Calu3 (cell line): ENCODE results near the gene C1orf232. TPM values are rescaled to one million over a fixed set of nuclear protein-coding genes. Genes with fewer than 3 reads are reported as not detected.

Experiments used
- BruUV-seq: library from RNA; stranded (reverse); fragments of 400-500 nt; replicated peaks from 2 replicates; lab custom pipeline; 2021; lab: Mats Ljungman, UMichigan
- CTCF ChIA-PET: fragments of 300-600 bp; sonication (Branson Sonifier 250); formaldehyde crosslinking; loops from one replicate; lab custom pipeline; 2022; ENCODE audit warnings: antibody characterized with exemption; lab: Charles Lee
- DNase-seq: peaks from one replicate; pipeline ENCODE4 v3.0.0; 2022
- H3K27ac Mint-ChIP-seq: one replicate; pipeline ENCODE4 v1.8.0; 2022; ENCODE audit warnings: mixed read lengths; ENCODE audit not compliant: unreplicated experiment
- H3K27me3 Mint-ChIP-seq: one replicate; pipeline ENCODE4 v1.8.0; 2022; ENCODE audit warnings: mixed read lengths; ENCODE audit not compliant: unreplicated experiment
- H3K36me3 Mint-ChIP-seq: one replicate; pipeline ENCODE4 v1.8.0; 2022; ENCODE audit warnings: mild to moderate bottlenecking, moderate library complexity, mixed read lengths; ENCODE audit not compliant: insufficient read depth, unreplicated experiment
- H3K4me1 Mint-ChIP-seq: one replicate; pipeline ENCODE4 v1.8.0; 2022; ENCODE audit warnings: mild to moderate bottlenecking, low read depth, mixed read lengths; ENCODE audit not compliant: unreplicated experiment
- H3K4me3 Mint-ChIP-seq: one replicate; pipeline ENCODE4 v1.8.0; 2022; ENCODE audit warnings: mild to moderate bottlenecking, low read depth, moderate library complexity, mixed read lengths; ENCODE audit not compliant: unreplicated experiment
- H3K9me3 Mint-ChIP-seq: one replicate; pipeline ENCODE4 v1.8.0; 2022; ENCODE audit warnings: low read depth, mixed read lengths; ENCODE audit not compliant: unreplicated experiment
- CTCF ChIP-seq: fragments of 200-600 bp; IDR thresholded peaks from one replicate; pipeline ENCODE4 v1.8.0; 2022; ENCODE audit warnings: antibody characterized with exemption; ENCODE audit not compliant: unreplicated experiment
- intact Hi-C: fragments of 100-400 bp; cut with micrococcal nuclease; formaldehyde crosslinking; loops from one replicate; pipeline ENCODE4 v1.10.0; 2022; ENCODE audit not compliant: unreplicated experiment
- total RNA-seq: library from RNA; stranded (reverse); gene quantifications from 2 replicates; pipeline ENCODE4 v1.2.3, GENCODE V29; 2022

C1orf232 gene
- total RNA-seq, 1 experiment from 2014 or later = not detected

GRCh38 chr1:26210147-26210870 is 41.5 kb upstream of the C1orf232 start:
- CTCF ChIA-PET = no interaction called here
- DNase-seq = no peak
- Mint-ChIP-seq H3K36me3 (no peaks in the 10 kb centered on the region), H3K4me1 (no peaks in the 10 kb centered on the region), H3K27ac (no peak overlapping the region), H3K4me3 (no peak overlapping the region), H3K27me3 (peaks cover 31% of the 10 kb centered on the region), H3K9me3 (no peaks in the 10 kb centered on the region)
- no peak for TF ChIP-seq CTCF
- no TSS peak for BruUV-seq
- intact Hi-C loops = no loop called here

GRCh38 chr1:26203642-26204318 is 35.0 kb upstream of the C1orf232 start:
- no peaks in the 10 kb centered on the region for H3K9me3 Mint-ChIP-seq
- intact Hi-C loops = no loop called here
- H3K4me1 Mint-ChIP-seq = no peaks in the 10 kb centered on the region
- TF ChIP-seq CTCF = no peak
- no peaks in the 10 kb centered on the region for H3K36me3 Mint-ChIP-seq
- CTCF ChIA-PET = no interaction called here
- DNase-seq = no peak
- no peak overlapping the region for H3K4me3 Mint-ChIP-seq
- BruUV-seq = no TSS peak
- peaks cover 62% of the 10 kb centered on the region for H3K27me3 Mint-ChIP-seq
- no peak overlapping the region for H3K27ac Mint-ChIP-seq

- H3K4me3 Mint-ChIP-seq = no peak overlapping the region
- no peaks in the 10 kb centered on the region for H3K4me1 Mint-ChIP-seq
- H3K9me3 Mint-ChIP-seq = no peaks in the 10 kb centered on the region
- intact Hi-C loops = no loop called here
- no peak for TF ChIP-seq CTCF
- H3K27me3 Mint-ChIP-seq = peaks cover 90% of the 10 kb centered on the region
- BruUV-seq = no TSS peak
- no peaks in the 10 kb centered on the region for H3K36me3 Mint-ChIP-seq
- CTCF ChIA-PET = no interaction called here
- no peak for DNase-seq
- no peak overlapping the region for H3K27ac Mint-ChIP-seq
Observed at GRCh38 chr1:26200413-26200812, 31.6 kb upstream of the C1orf232 start.

- CTCF ChIA-PET = no interaction called here
Observed at GRCh38 chr1:26197813-26198212, 29.1 kb upstream of the C1orf232 start.

More at GRCh38 chr1:26197813-26198212, 29.1 kb upstream of the C1orf232 start:
- intact Hi-C loops = no loop called here
- Mint-ChIP-seq H3K9me3 (no peaks in the 10 kb centered on the region), H3K4me1 (no peaks in the 10 kb centered on the region), H3K27me3 (peaks cover 82% of the 10 kb centered on the region), H3K36me3 (no peaks in the 10 kb centered on the region), H3K4me3 (no peak overlapping the region), H3K27ac (no peak overlapping the region)
- no peak for TF ChIP-seq CTCF
- no TSS peak for BruUV-seq
- DNase-seq = no peak
